Subcutaneous abdominal adipose tissue (tissue), 5 donors: Measurements from ENCODE around the gene SHROOM2.
"Not testable (repeated sequence)": the region's sequence is repeated elsewhere in the genome, so short reads cannot be mapped to it uniquely, and the experiment has no call there.

ENCODE experiments used
- H3K27ac ChIP-seq: one replicate; pipeline ENCODE4 v1.7.0; 2013; ENCODE audit warnings: low read depth, mild to moderate bottlenecking, inconsistent platforms, low read length, moderate library complexity
- H3K27me3 ChIP-seq, 5 donors: one replicate each; pipeline ENCODE4 v1.7.0; 2013; ENCODE audit warnings: low read length in 5 of 5, inconsistent platforms in 1 of 5; ENCODE audit not compliant: control insufficient read depth in 5 of 5, insufficient read depth in 4 of 5
- H3K36me3 ChIP-seq, 5 donors: one replicate each; pipeline ENCODE4 v1.7.0; 2013; ENCODE audit warnings: low read length in 5 of 5; ENCODE audit not compliant: control insufficient read depth in 5 of 5, insufficient read depth in 5 of 5
- H3K4me1 ChIP-seq, 5 donors: one replicate each; pipeline ENCODE4 v1.7.0; 2013; ENCODE audit warnings: low read length in 5 of 5, mild to moderate bottlenecking in 3 of 5, moderate library complexity in 1 of 5; ENCODE audit not compliant: control insufficient read depth in 5 of 5, insufficient read depth in 5 of 5
- H3K4me3 ChIP-seq, 5 donors: one replicate each; pipeline ENCODE4 v1.7.0; 2013; ENCODE audit warnings: low read length in 5 of 5, low read depth in 1 of 5
- H3K9ac ChIP-seq, 5 donors: one replicate each; pipeline ENCODE4 v1.7.0; 2013; ENCODE audit warnings: low read length in 5 of 5, mild to moderate bottlenecking in 4 of 5, moderate library complexity in 3 of 5
- H3K9me3 ChIP-seq, 5 donors: one replicate each; pipeline ENCODE4 v1.7.0; 2013; ENCODE audit warnings: low read length in 5 of 5; ENCODE audit not compliant: control insufficient read depth in 5 of 5
- donor health status: healthy.
- donor health status: healthy.
- donor health status: healthy.
- donor health status: healthy.
- donor health status: healthy.

The SHROOM2 gene

GRCh38 chrX:9848718-9849479 is 62.7 kb downstream of the SHROOM2 start:
- H3K36me3 ChIP-seq: no peaks in the 10 kb centered on the region
- no peaks in the 10 kb centered on the region for H3K4me1 ChIP-seq
- H3K4me3 ChIP-seq: no peak overlapping the region
- peaks cover 0 to 3% (median 0%) of the 10 kb centered on the region in 5 donors for H3K9me3 ChIP-seq
- H3K27ac ChIP-seq: no peak overlapping the region
- H3K9ac ChIP-seq: no peak overlapping the region
- peaks cover 10 to 18% (median 13%) of the 10 kb centered on the region in 5 donors for H3K27me3 ChIP-seq

- no peaks in the 10 kb centered on the region for H3K9me3 ChIP-seq
- no peaks in the 10 kb centered on the region for H3K36me3 ChIP-seq
- peaks cover 8 to 21% (median 16%) of the 10 kb centered on the region in 5 donors for H3K27me3 ChIP-seq
- H3K27ac ChIP-seq: no peak overlapping the region
- no peak overlapping the region for H3K9ac ChIP-seq
- no peak overlapping the region for H3K4me3 ChIP-seq
- peaks cover 0 to 5% (median 0%) of the 10 kb centered on the region in 5 donors for H3K4me1 ChIP-seq
Measured at GRCh38 chrX:9851890-9852289, 65.7 kb downstream of the SHROOM2 start.

- H3K4me1 ChIP-seq: peaks cover 0 to 5% (median 0%) of the 10 kb centered on the region in 5 donors
- no peaks in the 10 kb centered on the region for H3K9me3 ChIP-seq
- H3K36me3 ChIP-seq: no peaks in the 10 kb centered on the region
- H3K27ac ChIP-seq: no peak overlapping the region
- peaks cover 4 to 21% (median 17%) of the 10 kb centered on the region in 5 donors for H3K27me3 ChIP-seq
- H3K4me3 ChIP-seq: no peak overlapping the region
- no peak overlapping the region for H3K9ac ChIP-seq
Measured at GRCh38 chrX:9853307-9853706, 67.1 kb downstream of the SHROOM2 start.

- Histone ChIP-seq H3K27me3 (peaks cover 8 to 21% (median 14%) of the 10 kb centered on the region in 5 donors), H3K36me3 (no peaks in the 10 kb centered on the region), H3K27ac (no peak overlapping the region), H3K9ac (no peak overlapping the region), H3K4me3 (no peak overlapping the region), H3K9me3 (no peaks in the 10 kb centered on the region), H3K4me1 (peaks cover 0 to 5% (median 0%) of the 10 kb centered on the region in 5 donors)
Measured at GRCh38 chrX:9855561-9856283, 69.5 kb downstream of the SHROOM2 start.

GRCh38 chrX:9856588-9856987 is 70.4 kb downstream of the SHROOM2 start:
- Histone ChIP-seq H3K9ac (no peak overlapping the region), H3K36me3 (no peaks in the 10 kb centered on the region), H3K9me3 (no peaks in the 10 kb centered on the region), H3K4me3 (no peak overlapping the region), H3K27me3 (peaks cover 8 to 18% (median 14%) of the 10 kb centered on the region in 5 donors), H3K4me1 (peaks cover 0 to 5% (median 0%) of the 10 kb centered on the region in 5 donors), H3K27ac (no peak overlapping the region)

- Histone ChIP-seq H3K9me3 (peaks cover 0 to 5% (median 3%) of the 10 kb centered on the region in 5 donors), H3K4me1 (peaks cover 0 to 5% (median 0%) of the 10 kb centered on the region in 5 donors), H3K36me3 (no peaks in the 10 kb centered on the region), H3K27ac (no peak overlapping the region), H3K4me3 (no peak overlapping the region), H3K27me3 (peaks cover 8 to 19% (median 14%) of the 10 kb centered on the region in 5 donors), H3K9ac (no peak overlapping the region)
Measured at GRCh38 chrX:9857575-9858474, 71.6 kb downstream of the SHROOM2 start.

- H3K36me3 ChIP-seq, H3K4me1 ChIP-seq: not testable (repeated sequence)
Measured at GRCh38 chrX:9858684-9859083, 72.5 kb downstream of the SHROOM2 start.

GRCh38 chrX:9859711-9860555 is 73.7 kb downstream of the SHROOM2 start:
- peaks cover 4 to 18% (median 11%) of the 10 kb centered on the region in 5 donors for H3K27me3 ChIP-seq
- no peak overlapping the region for H3K9ac ChIP-seq
- H3K4me1 ChIP-seq: peaks cover 0 to 5% (median 0%) of the 10 kb centered on the region in 5 donors
- H3K27ac ChIP-seq: no peak overlapping the region
- no peaks in the 10 kb centered on the region for H3K36me3 ChIP-seq
- H3K4me3 ChIP-seq: no peak overlapping the region
- peaks cover 0 to 8% (median 3%) of the 10 kb centered on the region in 5 donors for H3K9me3 ChIP-seq

More at GRCh38 chrX:9858684-9859083, 72.5 kb downstream of the SHROOM2 start:
- not testable (repeated sequence) for H3K9ac ChIP-seq, H3K9me3 ChIP-seq, H3K4me3 ChIP-seq, H3K27ac ChIP-seq
- H3K27me3 ChIP-seq: peaks cover 8 to 18% (median 17%) of the 10 kb centered on the region in 5 donors

GRCh38 chrX:9860826-9861225 is 74.6 kb downstream of the SHROOM2 start:
- Histone ChIP-seq H3K9me3 (peaks cover 0 to 8% (median 3%) of the 10 kb centered on the region in 5 donors), H3K27ac (no peak overlapping the region), H3K4me1 (peaks cover 0 to 5% (median 0%) of the 10 kb centered on the region in 5 donors), H3K36me3 (no peaks in the 10 kb centered on the region), H3K27me3 (peaks cover 2 to 18% (median 10%) of the 10 kb centered on the region in 5 donors), H3K9ac (no peak overlapping the region), H3K4me3 (no peak overlapping the region)
